Left lung (tissue), 10 donors: Measurements from ENCODE around the gene NR5A1. TPM values are rescaled to one million over a fixed set of nuclear protein-coding genes. Genes with fewer than 3 reads are reported as not detected.

Experiments
- ATAC-seq: fragments of 200-7000 bp; cut with Tn5 transposase; one replicate; pipeline ENCODE4 v1.9.1; 2020; ENCODE audit warnings: moderate library complexity
- DNase-seq, 4 donors: peaks; one replicate each; pipeline ENCODE4 v3.0.0-alpha.2; 2013 to 2020
- H3K27ac ChIP-seq, 2 donors: fragments of 200-600 bp; sonication (generic) in 1 of 2; one replicate each; pipeline versions ENCODE4 v1.5.0 to v1.8.0; 2020 to 2021
- H3K27me3 ChIP-seq, 2 donors: fragments of 200-600 bp; sonication (generic) in 1 of 2; one replicate each; pipeline versions ENCODE4 v1.5.0 to v1.8.0; 2020 to 2021
- H3K36me3 ChIP-seq, 2 donors: fragments of 200-600 bp; sonication (generic) in 1 of 2; one replicate each; pipeline versions ENCODE4 v1.5.0 to v1.8.0; 2020 to 2021
- H3K4me1 ChIP-seq, 2 donors: fragments of 200-600 bp; one replicate each; pipeline ENCODE4 v1.8.0; 2021
- H3K4me3 ChIP-seq, 2 donors: fragments of 200-600 bp; sonication (generic) in 1 of 2; one replicate each; pipeline versions ENCODE4 v1.5.0 to v1.8.0; 2020 to 2021; ENCODE audit warnings: mild to moderate bottlenecking in 1 of 2
- H3K9me3 ChIP-seq, 2 donors: fragments of 200-600 bp; sonication (generic) in 1 of 2; one replicate each; pipeline versions ENCODE4 v1.5.0 to v1.8.0; 2020 to 2021
- CTCF ChIP-seq, 2 donors: fragments of 200-600 bp; sonication (generic) in 1 of 2; IDR thresholded peaks; one replicate each; pipeline versions ENCODE4 v1.5.0 to v1.8.0; 2021; ENCODE audit warnings: antibody characterized with exemption in 2 of 2
- intact Hi-C, 2 donors: fragments of 100-400 bp; cut with DNase I; formaldehyde crosslinking; loops; one replicate each; pipeline versions ENCODE4 v1.11.2 to v1.14.2; 2022
- polyA plus RNA-seq, 6 donors: library from polyadenylated mRNA; unstranded; fragments of 120-200 nt; gene quantifications; one replicate each; pipeline ENCODE4 v1.2.1, GENCODE V29; 2013; ENCODE audit not compliant: insufficient read length in 6 of 6
- total RNA-seq, 2 donors: library from RNA; stranded (reverse); fragmentation: NEBNext Ultra II Directional; extraction: Animal tissue kit (Norgen Biotek cat#: 25700); gene quantifications; one replicate each; pipeline ENCODE4 v1.2.1, GENCODE V29; 2021
- donor health status: DM: no; HTN: yes; CAD: no.
- donor health status: DM: no; HTN: no; CAD: no.

NR5A1 gene
- total and polyA plus RNA-seq, 8 donors, result 0.06 to 0.26 (median 0.14) TPM; not detected in 5

- peaks cover 4 to 8% of the 10 kb centered on the region in 2 donors for H3K4me1 ChIP-seq
- no peaks in the 10 kb centered on the region for H3K9me3 ChIP-seq
- no peak for TF ChIP-seq CTCF (IDR thresholded peaks at IDR 0.05)
- H3K4me3 ChIP-seq, result no peak overlapping the region
- peaks cover 40 to 71% of the 10 kb centered on the region in 2 donors for H3K27me3 ChIP-seq
- DNase-seq (peak in 1 of 4 donors; percentile 72), ATAC-seq (no peak)
- H3K27ac ChIP-seq, result no peak overlapping the region
- intact Hi-C loops, result no loop called here
- H3K36me3 ChIP-seq, result no peaks in the 10 kb centered on the region
Observed at GRCh38 chr9:124500028-124500795, 7.0 kb downstream of the NR5A1 start.

GRCh38 chr9:124499216-124499615, 8.0 kb downstream of the NR5A1 start:
- Histone ChIP-seq H3K4me3 (no peak overlapping the region), H3K27me3 (peaks cover 33 to 66% of the 10 kb centered on the region in 2 donors), H3K9me3 (no peaks in the 10 kb centered on the region), H3K36me3 (no peaks in the 10 kb centered on the region), H3K4me1 (peaks cover 2 to 4% of the 10 kb centered on the region in 2 donors), H3K27ac (no peak overlapping the region)
- no peak for ATAC-seq
- DNase-seq, result no peak
- no peak for TF ChIP-seq CTCF (IDR thresholded peaks at IDR 0.05)
- intact Hi-C loops, result no loop called here

- no peaks in the 10 kb centered on the region for H3K4me1 ChIP-seq
- no peaks in the 10 kb centered on the region for H3K36me3 ChIP-seq
- TF ChIP-seq CTCF (IDR thresholded peaks at IDR 0.05), result no peak
- intact Hi-C loops, result no loop called here
- ATAC-seq (no peak), DNase-seq (peak in 1 of 4 donors; percentile 68)
- no peak overlapping the region for H3K4me3 ChIP-seq
- H3K27ac ChIP-seq, result no peak overlapping the region
- peaks cover 27 to 60% of the 10 kb centered on the region in 2 donors for H3K27me3 ChIP-seq
- no peaks in the 10 kb centered on the region for H3K9me3 ChIP-seq
Observed at GRCh38 chr9:124498499-124499146, 8.6 kb downstream of the NR5A1 start.

- H3K4me3 ChIP-seq, result no peak overlapping the region
- peaks cover 21 to 57% of the 10 kb centered on the region in 2 donors for H3K27me3 ChIP-seq
- no peak for DNase-seq
- no peaks in the 10 kb centered on the region for H3K9me3 ChIP-seq
- no peak for TF ChIP-seq CTCF (IDR thresholded peaks at IDR 0.05)
- intact Hi-C loops, result no loop called here
- no peak overlapping the region for H3K27ac ChIP-seq
- ATAC-seq, result no peak
- H3K4me1 ChIP-seq, result no peaks in the 10 kb centered on the region
- no peaks in the 10 kb centered on the region for H3K36me3 ChIP-seq
Observed at GRCh38 chr9:124498040-124498439, 9.2 kb downstream of the NR5A1 start.

GRCh38 chr9:124497441-124497840, 9.8 kb downstream of the NR5A1 start:
- DNase-seq (peak in 1 of 4 donors; percentile 55), ATAC-seq (no peak)
- H3K4me3 ChIP-seq, result no peak overlapping the region
- no peaks in the 10 kb centered on the region for H3K36me3 ChIP-seq
- TF ChIP-seq CTCF (IDR thresholded peaks at IDR 0.05), result no peak
- H3K27ac ChIP-seq, result no peak overlapping the region
- intact Hi-C loops, result no loop called here
- H3K9me3 ChIP-seq, result no peaks in the 10 kb centered on the region
- peaks cover 15 to 57% of the 10 kb centered on the region in 2 donors for H3K27me3 ChIP-seq
- no peaks in the 10 kb centered on the region for H3K4me1 ChIP-seq
